ENCODE measurements around the gene SHROOM3.

- TF ChIP-seq CTCF (IDR thresholded peaks at IDR 0.05) (no peak), POLR2A (IDR thresholded peaks at IDR 0.05) (no peak)
Observed at GRCh38 chr4:76751612-76752343, 316.7 kb downstream of the SHROOM3 start.
